GM19193 (cell line): Measurements from ENCODE around the gene PLEKHS1.

Experiments used
- POLR2A ChIP-seq: IDR thresholded peaks from 4 replicates; pipeline ENCODE4 v1.6.1; 2011; ENCODE audit not compliant: insufficient read depth, insufficient read length; ENCODE audit errors: extremely low read depth

Gene PLEKHS1

GRCh38 chr10:113819989-113820388 lies 68.5 kb downstream of the PLEKHS1 start:
- TF ChIP-seq POLR2A: no peak

GRCh38 chr10:113820507-113820906 lies 69.0 kb downstream of the PLEKHS1 start:
- no peak for TF ChIP-seq POLR2A

GRCh38 chr10:113822174-113822573 lies 70.7 kb downstream of the PLEKHS1 start:
- no peak for TF ChIP-seq POLR2A

GRCh38 chr10:113823389-113823788 lies 71.9 kb downstream of the PLEKHS1 start:
- no peak for TF ChIP-seq POLR2A

GRCh38 chr10:113825791-113826190 lies 74.3 kb downstream of the PLEKHS1 start:
- no peak for TF ChIP-seq POLR2A
